DND-41 (cell line): Measurements from ENCODE around the gene LRRIQ1.

Experiments
- CTCF ChIP-seq: IDR thresholded peaks from 2 replicates; pipeline ENCODE4 v1.5.1; 2012; ENCODE audit warnings: borderline replicate concordance, low read length, moderate library complexity, mild to moderate bottlenecking; ENCODE audit not compliant: poor library complexity, severe bottlenecking; ENCODE audit errors: extremely low read depth
- EZH2 ChIP-seq: IDR thresholded peaks from 3 replicates; pipeline ENCODE4 v1.6.1; 2012; ENCODE audit warnings: borderline replicate concordance, low read depth, mild to moderate bottlenecking, moderate library complexity, low read length, inconsistent platforms; ENCODE audit not compliant: severe bottlenecking

- TF ChIP-seq CTCF = no peak
- TF ChIP-seq EZH2 = no peak
Observed at GRCh38 chr12:85036234-85036707, at the start of gene LRRIQ1, which contains the start of gene TSPAN19.
